Gastroesophageal sphincter (tissue), 4 donors: ENCODE results near the gene SMTNL2. TPM values are rescaled to one million over a fixed set of nuclear protein-coding genes. Genes with fewer than 3 reads are reported as not detected.

Source experiments
- ATAC-seq: fragments of 150-250 bp; one replicate; pipeline ENCODE4 v1.9.1; 2016; ENCODE audit warnings: mild to moderate bottlenecking, moderate library complexity
- H3K27ac ChIP-seq, 4 donors: fragments of 200-600 bp; sonication (generic) in 3 of 4; 1 replicate in 3 of 4; 2 replicates in 1 of 4; pipeline ENCODE4 v1.5.1; 2016 to 2019
- H3K27me3 ChIP-seq: fragments of 200-600 bp; sonication (generic); one replicate; pipeline ENCODE4 v1.5.1; 2019
- H3K36me3 ChIP-seq, 2 donors: fragments of 200-600 bp; sonication (generic); one replicate each; pipeline ENCODE4 v1.5.1; 2019; ENCODE audit warnings: control low read depth in 1 of 2
- H3K4me1 ChIP-seq, 3 donors: fragments of 200-600 bp; sonication (generic); 1 replicate in 2 of 3; 2 replicates in 1 of 3; pipeline ENCODE4 v1.5.1; 2016 to 2019; ENCODE audit warnings: control low read depth in 2 of 3
- H3K4me3 ChIP-seq, 2 donors: fragments of 200-600 bp; sonication (generic); one replicate each; pipeline ENCODE4 v1.5.1; 2019; ENCODE audit warnings: mild to moderate bottlenecking in 1 of 2, moderate library complexity in 1 of 2
- H3K9me3 ChIP-seq, 3 donors: fragments of 200-600 bp; sonication (generic); one replicate each; pipeline ENCODE4 v1.5.1; 2017 to 2019; ENCODE audit warnings: control low read depth in 2 of 3
- EP300 ChIP-seq: sonication (generic); formaldehyde crosslinking; IDR thresholded peaks from one replicate; pipeline ENCODE4 v1.6.1; 2017; ENCODE audit warnings: antibody characterized with exemption, mild to moderate bottlenecking
- POLR2A ChIP-seq, 2 donors: fragments of 450-650 bp; IDR thresholded peaks; one replicate each; pipeline ENCODE4 v1.6.1; 2017; ENCODE audit warnings: antibody characterized with exemption in 2 of 2, mild to moderate bottlenecking in 2 of 2, moderate library complexity in 1 of 2
- POLR2AphosphoS5 ChIP-seq: sonication (generic); formaldehyde crosslinking; IDR thresholded peaks from one replicate; pipeline ENCODE4 v1.6.1; 2017; ENCODE audit warnings: antibody characterized with exemption
- whole genome bisulfite sequencing, 2 donors: methylation state at CpG; one replicate each; pipeline ENCODE4 v1.1.5; 2018; ENCODE audit warnings: low coverage in 1 of 2; 5-methylcytosine and 5-hydroxymethylcytosine counted together
- total RNA-seq, 4 donors: library from RNA; depleted of rRNA; stranded (reverse); fragments of >200 nt; gene quantifications; one replicate each; pipeline ENCODE4 v1.1.0, GENCODE V29; 2016
- TF ChIP-seq, protein P1 (sequence below), 4 experiments: fragments of 200-600 bp in 2 of 4; fragments of 450-650 bp in 2 of 4; sonication (generic) in 1 of 4; IDR thresholded peaks; one replicate each; pipeline ENCODE4 v1.5.1; 2017 to 2019; ENCODE audit warnings: antibody characterized with exemption in 4 of 4, mild to moderate bottlenecking in 2 of 4, moderate library complexity in 2 of 4

Gene SMTNL2
- total RNA-seq, 4 donors from 2014 or later = 2.0 to 5.2 (median 3.7) TPM

- no peaks in the 10 kb centered on the region for H3K27me3 ChIP-seq
- ATAC-seq = no peak
- no peak overlapping the region for H3K4me3 ChIP-seq
- no CpG with 5 or more reads among the region's 14 CpGs for WGBS, 2 donors
- H3K27ac ChIP-seq = peak overlapping the region in 2 of 4 donors; percentile 29 to 51
- TF ChIP-seq EP300 = no peak
- TF ChIP-seq, protein P1, sequence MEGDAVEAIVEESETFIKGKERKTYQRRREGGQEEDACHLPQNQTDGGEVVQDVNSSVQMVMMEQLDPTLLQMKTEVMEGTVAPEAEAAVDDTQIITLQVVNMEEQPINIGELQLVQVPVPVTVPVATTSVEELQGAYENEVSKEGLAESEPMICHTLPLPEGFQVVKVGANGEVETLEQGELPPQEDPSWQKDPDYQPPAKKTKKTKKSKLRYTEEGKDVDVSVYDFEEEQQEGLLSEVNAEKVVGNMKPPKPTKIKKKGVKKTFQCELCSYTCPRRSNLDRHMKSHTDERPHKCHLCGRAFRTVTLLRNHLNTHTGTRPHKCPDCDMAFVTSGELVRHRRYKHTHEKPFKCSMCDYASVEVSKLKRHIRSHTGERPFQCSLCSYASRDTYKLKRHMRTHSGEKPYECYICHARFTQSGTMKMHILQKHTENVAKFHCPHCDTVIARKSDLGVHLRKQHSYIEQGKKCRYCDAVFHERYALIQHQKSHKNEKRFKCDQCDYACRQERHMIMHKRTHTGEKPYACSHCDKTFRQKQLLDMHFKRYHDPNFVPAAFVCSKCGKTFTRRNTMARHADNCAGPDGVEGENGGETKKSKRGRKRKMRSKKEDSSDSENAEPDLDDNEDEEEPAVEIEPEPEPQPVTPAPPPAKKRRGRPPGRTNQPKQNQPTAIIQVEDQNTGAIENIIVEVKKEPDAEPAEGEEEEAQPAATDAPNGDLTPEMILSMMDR (IDR thresholded peaks at IDR 0.05) = no peak
- no peaks in the 10 kb centered on the region for H3K9me3 ChIP-seq
- H3K36me3 ChIP-seq = peaks cover 0 to 99% of the 10 kb centered on the region in 2 donors
- H3K4me1 ChIP-seq = peaks cover 0 to 46% (median 17%) of the 10 kb centered on the region in 3 donors
These were observed 42.2 kb upstream of the SMTNL2 start for GRCh38 chr17:4542003-4542725.

- peak overlapping the region in 1 of 4 donors; percentile 29 for H3K27ac ChIP-seq
- no peaks in the 10 kb centered on the region for H3K27me3 ChIP-seq
- no peaks in the 10 kb centered on the region for H3K9me3 ChIP-seq
- TF ChIP-seq POLR2A (IDR thresholded peaks at IDR 0.05) (no peak), EP300 (no peak), POLR2AphosphoS5 (no peak)
- TF ChIP-seq, protein P1 (IDR thresholded peaks at IDR 0.05) = no peak
- H3K4me1 ChIP-seq = peaks cover 0 to 40% (median 11%) of the 10 kb centered on the region in 3 donors
- H3K36me3 ChIP-seq = peaks cover 0 to 100% of the 10 kb centered on the region in 2 donors
- whole genome bisulfite sequencing, 2 donors = no CpG with 5 or more reads among the region's 19 CpGs
- no peak for ATAC-seq
- no peak overlapping the region for H3K4me3 ChIP-seq
These were observed 41.6 kb upstream of the SMTNL2 start for GRCh38 chr17:4542726-4543191.

- H3K9me3 ChIP-seq = no peaks in the 10 kb centered on the region
- H3K4me3 ChIP-seq = no peak overlapping the region
- no peak overlapping the region for H3K27ac ChIP-seq
- 64% methylated on average over 8 of the region's 19 CpGs; no CpG with 5 or more reads in 1 of the 2 donors for WGBS, 2 donors
- H3K27me3 ChIP-seq = no peaks in the 10 kb centered on the region
- H3K36me3 ChIP-seq = peaks cover 0 to 100% of the 10 kb centered on the region in 2 donors
- peaks cover 0 to 32% (median 3%) of the 10 kb centered on the region in 3 donors for H3K4me1 ChIP-seq
- TF ChIP-seq, protein P1 (IDR thresholded peaks at IDR 0.05) = no peak
- no peak for TF ChIP-seq POLR2A (IDR thresholded peaks at IDR 0.05)
- no peak for TF ChIP-seq EP300
- TF ChIP-seq POLR2AphosphoS5 = no peak
- no peak for ATAC-seq
These were observed 40.7 kb upstream of the SMTNL2 start for GRCh38 chr17:4543557-4544026.

DNA sequence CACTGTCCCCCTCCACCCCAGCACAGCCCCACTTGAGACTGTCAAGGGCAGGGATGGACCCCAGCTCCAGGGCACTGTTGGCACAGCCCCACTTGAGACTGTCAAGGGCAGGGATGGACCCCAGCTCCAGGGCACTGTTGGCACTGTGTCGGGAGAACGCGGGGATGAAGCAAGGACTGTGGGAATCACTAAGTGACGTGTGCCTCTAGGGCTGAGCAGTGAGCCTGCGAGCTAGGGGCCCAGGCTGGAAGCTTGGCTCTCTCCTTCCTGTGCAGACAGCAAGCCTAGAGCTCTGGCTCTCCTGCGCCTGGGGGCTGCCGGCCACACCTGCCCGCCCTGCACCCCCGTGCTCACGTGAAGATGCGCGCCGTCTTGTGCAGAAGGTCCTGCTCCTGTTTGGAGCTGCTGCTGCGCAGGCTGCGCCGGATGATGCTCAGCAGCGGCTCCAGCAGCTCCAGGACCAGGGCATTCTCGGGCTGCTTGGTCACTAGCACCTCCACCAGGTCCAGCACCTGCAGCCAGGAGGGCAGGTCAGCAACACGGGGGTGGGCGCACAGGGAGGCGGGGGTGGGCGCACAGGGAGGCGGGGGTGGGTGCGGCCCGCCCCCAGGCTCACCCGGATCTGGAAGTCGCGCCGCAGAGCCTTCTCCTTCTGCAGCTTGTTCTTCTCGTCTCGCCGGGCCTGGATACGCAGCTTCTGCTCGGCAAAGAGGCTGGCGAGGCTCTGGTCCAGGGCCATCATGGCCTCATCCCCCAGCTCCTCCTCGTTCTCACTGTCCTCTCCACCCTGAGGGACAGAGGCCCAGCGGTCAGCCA, 40.0 kb upstream of the SMTNL2 start:
- no peaks in the 10 kb centered on the region for H3K27me3 ChIP-seq
- no peak overlapping the region for H3K27ac ChIP-seq
- H3K4me1 ChIP-seq = peaks cover 0 to 27% (median 0%) of the 10 kb centered on the region in 3 donors
- WGBS, 2 donors = 80 to 83% methylated on average over 1 of the region's 37 CpGs
- H3K9me3 ChIP-seq = no peaks in the 10 kb centered on the region
- H3K4me3 ChIP-seq = no peak overlapping the region
- ATAC-seq = no peak
- TF ChIP-seq POLR2AphosphoS5 (no peak), POLR2A (IDR thresholded peaks at IDR 0.05) (no peak), EP300 (no peak)
- TF ChIP-seq, protein P1 (IDR thresholded peaks at IDR 0.05) = no peak
- H3K36me3 ChIP-seq = peaks cover 0 to 100% of the 10 kb centered on the region in 2 donors
